Measurements from ENCODE around the gene COL8A1.
A peak's percentile ranks its signal among the peaks of the same experiment; 100 is the strongest.

Gene COL8A1

DNA sequence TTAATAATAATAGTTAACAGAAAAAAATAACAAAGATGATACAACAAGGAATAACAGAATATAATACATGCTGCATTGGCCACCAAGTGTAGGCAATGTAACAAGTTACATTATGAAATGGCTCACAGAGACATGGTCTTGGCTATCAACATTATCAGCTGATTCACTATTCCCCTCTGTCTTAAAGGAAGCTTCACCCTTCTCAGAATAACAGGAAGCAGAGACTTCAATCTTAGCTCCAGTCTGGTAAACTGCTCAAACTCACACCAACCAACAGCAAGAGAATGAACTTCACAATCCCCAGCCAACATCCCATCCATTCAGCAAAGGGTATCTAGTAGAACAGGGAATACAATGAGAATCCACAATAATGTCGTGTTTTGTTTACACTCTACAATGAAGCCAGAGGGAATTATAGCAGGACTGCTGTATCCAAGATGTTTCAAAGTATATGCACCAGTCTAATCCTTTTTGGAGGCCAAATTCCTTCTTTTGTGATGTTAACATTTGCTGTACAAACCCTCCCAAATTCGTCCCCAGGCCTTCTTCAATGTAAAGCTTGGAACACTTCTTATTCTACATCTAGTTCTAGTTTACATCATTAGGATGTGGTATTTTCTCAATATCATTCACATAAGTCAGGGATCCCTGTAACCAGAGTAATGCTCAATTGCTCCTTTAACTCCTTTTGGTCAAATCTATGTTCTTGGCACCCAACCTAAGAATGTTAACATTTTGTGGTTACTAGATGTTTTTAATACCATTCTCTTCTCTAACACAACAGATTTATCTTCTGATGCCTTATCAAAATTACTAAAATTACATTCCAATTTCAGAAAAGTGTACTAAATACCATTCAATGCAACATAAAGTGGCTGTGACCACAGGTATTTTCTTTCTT lies 126.9 kb downstream of the COL8A1 start:
- no peak for DNase-seq

GRCh38 chr3:99767291-99767690 lies 128.9 kb downstream of the COL8A1 start:
- no peak for DNase-seq

DNA sequence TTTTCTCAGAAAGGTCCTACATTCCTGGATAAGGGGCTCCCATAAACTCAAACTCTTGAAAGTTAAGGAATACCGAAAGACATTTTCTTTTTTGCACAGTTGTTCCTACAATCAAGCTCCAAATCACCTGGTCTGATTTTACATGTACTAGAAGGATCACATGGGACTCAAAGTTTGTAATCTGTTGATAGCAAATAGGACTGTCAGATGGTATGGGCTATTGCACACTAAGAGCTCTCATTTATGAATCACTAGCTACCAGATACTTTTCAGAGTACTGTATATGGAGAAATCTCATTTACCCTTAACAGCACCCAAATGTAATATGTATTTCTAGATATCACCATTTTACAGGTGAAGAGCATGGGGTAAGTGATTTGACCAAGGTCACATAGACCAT lies 129.7 kb downstream of the COL8A1 start:
- DNase-seq = no peak

GRCh38 chr3:99768808-99769501 lies 130.6 kb downstream of the COL8A1 start:
- no peak for DNase-seq

DNA sequence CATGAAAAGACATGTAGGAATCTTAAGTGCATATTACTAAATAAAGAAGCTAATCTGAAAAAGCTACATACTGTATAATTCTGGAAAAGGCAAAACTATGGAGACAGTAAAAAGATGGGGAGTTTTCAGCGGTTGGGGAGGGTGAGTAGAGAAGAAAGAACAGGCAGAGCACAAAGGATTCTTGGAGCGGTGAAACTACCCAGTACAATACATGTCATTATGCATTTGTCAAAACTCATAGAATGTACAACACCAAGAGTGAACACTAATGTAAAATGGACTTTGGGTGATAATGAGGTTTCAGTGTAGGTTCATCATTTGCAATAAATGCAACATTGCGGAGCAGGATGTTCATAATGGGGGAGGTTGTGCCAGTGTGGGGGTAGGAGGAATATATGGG lies 133.8 kb downstream of the COL8A1 start:
- DNase-seq = no peak

- DNase-seq = no peak
Measured at GRCh38 chr3:99772671-99773070, 134.3 kb downstream of the COL8A1 start.

- DNase-seq = no peak
Measured at GRCh38 chr3:99774467-99774866, 136.1 kb downstream of the COL8A1 start.

- no peak for DNase-seq
Measured at GRCh38 chr3:99776516-99777209, 138.3 kb downstream of the COL8A1 start.

DNA sequence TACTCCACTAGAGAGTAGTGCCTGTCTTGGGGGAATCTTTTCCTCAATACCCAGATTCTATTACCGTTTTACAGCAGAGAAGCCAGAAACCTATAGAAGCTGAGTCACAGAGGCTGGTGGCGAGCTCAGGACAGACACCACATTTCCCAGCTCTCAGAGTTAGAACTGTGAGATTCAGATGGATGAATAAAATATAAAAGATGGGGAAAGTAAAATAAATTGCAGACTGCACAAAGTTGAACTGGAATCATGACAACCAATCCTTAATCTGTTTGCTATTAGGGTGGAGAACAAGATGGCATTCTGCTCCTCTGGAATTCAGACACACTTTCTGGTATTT lies 138.8 kb downstream of the COL8A1 start:
- DNase-seq = no peak

DNA sequence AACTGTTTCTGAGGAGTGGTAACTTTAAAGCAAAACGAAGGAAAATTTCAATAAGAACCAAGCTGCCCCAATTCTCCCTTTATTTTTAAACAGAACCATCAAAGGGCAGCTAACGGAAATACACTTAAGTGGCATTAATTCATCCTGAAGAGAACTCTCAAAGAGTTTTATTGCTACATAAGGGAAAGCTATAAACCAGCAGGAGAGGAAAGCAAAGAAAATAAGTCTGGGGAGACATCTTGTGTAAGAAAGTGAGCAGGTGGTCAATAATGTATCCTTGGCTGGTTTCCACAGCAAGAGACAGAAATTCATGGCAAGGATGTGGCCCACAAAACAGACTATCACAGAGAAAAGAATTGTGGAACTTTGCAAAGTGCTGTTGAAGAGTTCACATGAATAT lies 139.3 kb downstream of the COL8A1 start:
- no peak for DNase-seq

GRCh38 chr3:99780749-99781148 lies 142.4 kb downstream of the COL8A1 start:
- no peak for DNase-seq

DNA sequence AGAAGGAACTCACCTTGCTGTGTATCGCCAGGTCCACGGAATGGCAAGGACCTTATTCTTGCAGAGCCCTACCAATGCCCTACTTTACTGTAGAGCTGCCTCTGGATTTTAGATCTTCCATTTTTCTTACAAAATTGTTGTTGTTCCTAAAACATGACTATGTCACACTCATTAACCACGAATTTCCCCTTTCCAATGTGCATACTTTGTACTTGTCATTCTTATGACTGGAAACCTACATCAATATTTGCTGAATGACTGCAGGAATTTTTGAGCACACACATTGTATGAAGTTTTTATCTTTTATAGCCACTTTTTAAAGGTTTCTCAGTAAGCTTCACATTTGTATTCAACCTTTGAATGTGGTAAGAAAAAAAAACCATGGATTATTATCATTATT lies 143.4 kb downstream of the COL8A1 start:
- DNase-seq = no peak

DNA sequence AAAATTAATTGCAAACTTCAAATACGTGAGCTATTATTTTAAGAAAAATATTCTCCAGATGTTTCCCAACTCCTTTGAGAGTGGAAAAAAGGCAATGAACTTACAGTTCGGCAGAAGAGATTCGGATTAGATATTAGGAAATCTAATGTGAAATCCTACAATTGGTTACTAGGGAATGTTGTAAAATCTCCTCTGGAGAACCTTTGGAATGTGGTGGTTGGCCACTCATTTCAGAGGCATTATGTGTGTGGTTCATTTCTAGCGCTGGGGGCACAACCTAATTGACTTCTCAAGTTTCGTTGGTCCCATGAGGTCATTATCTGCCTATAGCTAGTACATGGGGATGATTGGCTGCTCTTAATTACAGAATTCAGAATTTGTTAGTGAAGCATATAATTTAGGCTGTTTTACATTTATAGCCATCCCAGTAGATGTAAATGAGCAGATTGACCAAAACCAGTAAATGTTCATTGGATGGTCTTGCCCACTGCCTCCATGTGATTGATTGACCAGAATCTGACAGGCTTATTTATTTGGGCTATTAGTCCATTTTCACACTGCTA lies 144.7 kb downstream of the COL8A1 start:
- no peak for DNase-seq

- no peak for DNase-seq
Measured at GRCh38 chr3:99789011-99789721, 150.8 kb downstream of the COL8A1 start.

DNA sequence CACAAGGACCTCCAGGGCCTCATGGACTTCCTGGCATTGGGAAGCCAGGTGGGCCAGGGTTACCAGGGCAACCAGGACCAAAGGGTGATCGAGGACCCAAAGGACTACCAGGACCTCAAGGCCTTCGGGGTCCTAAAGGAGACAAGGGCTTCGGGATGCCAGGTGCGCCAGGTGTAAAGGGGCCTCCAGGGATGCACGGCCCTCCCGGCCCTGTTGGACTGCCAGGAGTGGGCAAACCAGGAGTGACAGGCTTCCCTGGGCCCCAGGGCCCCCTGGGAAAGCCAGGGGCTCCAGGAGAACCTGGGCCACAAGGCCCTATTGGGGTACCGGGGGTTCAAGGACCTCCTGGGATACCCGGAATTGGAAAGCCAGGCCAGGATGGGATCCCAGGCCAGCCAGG lies 156.1 kb downstream of the COL8A1 start:
- no peak for DNase-seq

DNA sequence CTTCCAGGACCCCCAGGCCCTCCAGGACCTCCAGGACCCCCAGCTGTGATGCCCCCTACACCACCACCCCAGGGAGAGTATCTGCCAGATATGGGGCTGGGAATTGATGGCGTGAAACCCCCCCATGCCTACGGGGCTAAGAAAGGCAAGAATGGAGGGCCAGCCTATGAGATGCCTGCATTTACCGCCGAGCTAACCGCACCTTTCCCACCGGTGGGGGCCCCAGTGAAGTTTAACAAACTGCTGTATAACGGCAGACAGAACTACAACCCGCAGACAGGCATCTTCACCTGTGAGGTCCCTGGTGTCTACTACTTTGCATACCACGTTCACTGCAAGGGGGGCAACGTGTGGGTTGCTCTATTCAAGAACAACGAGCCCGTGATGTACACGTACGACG lies 157.2 kb downstream of the COL8A1 start:
- no peak for DNase-seq

DNA sequence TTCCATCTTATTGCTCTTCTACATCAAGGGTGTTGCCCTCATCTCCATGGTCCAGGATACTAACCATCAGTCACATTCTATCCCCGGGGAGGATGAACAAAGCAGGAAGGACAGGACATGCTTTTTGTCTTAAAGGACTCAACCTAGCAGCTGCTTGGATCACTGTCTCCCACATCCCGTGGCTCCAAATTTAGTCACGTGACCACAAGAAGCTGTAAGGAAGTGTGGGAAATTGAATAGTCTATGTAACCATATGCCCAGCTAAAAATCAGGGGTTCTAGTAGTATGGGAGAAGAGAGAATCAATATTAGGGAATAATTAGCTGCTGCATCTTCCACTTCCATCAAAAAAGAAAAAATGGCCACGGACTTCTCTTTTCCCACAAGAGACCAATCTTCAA lies 161.0 kb downstream of the COL8A1 start:
- no peak for DNase-seq

GRCh38 chr3:99803297-99803696 lies 164.9 kb downstream of the COL8A1 start:
- DNase-seq = no peak

DNA sequence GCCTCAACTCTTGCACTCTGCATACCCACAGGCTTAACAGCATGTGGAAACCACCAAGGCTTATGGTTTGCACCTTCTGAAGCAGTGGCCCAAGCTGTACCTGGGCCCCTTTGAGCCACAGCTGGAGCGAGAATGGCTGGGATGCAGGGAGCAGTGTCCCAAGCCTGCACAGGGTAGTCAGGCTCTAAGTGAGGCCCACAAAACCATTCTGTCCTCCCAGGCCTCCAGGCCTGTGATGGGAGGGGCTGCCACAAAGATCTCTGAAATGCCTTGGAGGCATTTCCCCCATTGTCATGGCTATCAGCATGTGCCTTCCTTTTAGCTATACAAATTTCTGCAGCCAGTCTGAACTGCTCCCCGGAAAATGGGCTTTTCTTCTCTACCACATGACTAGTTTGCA lies 166.8 kb downstream of the COL8A1 start:
- no peak for DNase-seq

- DNase-seq = peak; percentile 31
Measured at GRCh38 chr3:99808163-99808794, 169.9 kb downstream of the COL8A1 start.

DNA sequence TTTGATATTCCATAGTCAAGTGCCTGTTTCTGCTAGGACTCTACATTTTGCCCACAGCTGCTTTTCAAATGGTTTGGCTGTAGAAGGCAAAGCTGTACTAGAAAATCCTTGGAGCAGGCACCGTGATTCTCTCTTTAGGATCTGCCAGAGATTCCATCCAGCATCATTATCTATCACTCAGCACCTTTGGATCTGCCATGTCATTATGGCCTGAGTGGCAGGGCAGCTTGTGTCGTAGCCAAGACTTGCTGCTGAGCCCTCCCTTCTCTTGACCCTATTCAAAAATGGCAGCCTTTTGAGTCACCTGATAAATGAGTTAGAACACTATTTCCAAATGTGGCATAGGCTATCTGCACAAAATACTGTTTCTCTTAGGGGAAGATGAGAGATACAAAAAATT lies 171.2 kb downstream of the COL8A1 start:
- DNase-seq = no peak

DNA sequence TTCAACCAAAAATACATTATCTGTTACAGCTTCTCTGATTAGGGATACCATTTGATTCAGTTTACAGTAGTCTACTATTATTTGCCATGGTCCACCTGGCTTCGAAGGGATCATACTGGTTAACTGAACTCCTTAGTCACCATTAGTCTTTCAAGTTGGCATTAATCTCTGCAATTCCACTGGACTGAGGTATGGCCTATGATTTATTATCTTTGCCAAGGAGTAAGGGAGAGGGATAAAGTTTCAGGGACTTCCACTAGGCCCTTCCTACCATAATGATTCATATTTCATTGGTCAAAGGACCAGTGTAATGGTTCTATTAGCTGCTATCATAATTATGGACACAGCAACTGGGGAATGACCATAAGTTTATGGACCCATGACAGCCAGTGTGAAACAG lies 172.0 kb downstream of the COL8A1 start:
- DNase-seq = no peak

Measured in NCI-H1048 (cell line).